H1 (cell line): ENCODE data around the gene TMEM236. TPM values are rescaled to one million over a fixed set of nuclear protein-coding genes. Genes with fewer than 3 reads are reported as not detected.

Experiments used
- CTCF ChIA-PET: fragments of 300-600 bp; sonication (Branson Sonifier 250); formaldehyde crosslinking; loops from one replicate; lab custom pipeline; 2021; ENCODE audit not compliant: partially characterized antibody; lab: Charles Lee
- POLR2A ChIA-PET: fragments of 300-600 bp; sonication (Branson Sonifier 250); formaldehyde crosslinking; loops from one replicate; lab custom pipeline; 2021; ENCODE audit warnings: inconsistent platforms; ENCODE audit not compliant: partially characterized antibody; lab: Charles Lee
- DNase-seq, 2 experiments: peaks; one replicate each; pipeline versions ENCODE4 v3.0.0 to v3.0.0-alpha.2; 2010 to 2022; ENCODE audit warnings: low spot score in 2 of 2, low read depth in 1 of 2, mixed read lengths in 1 of 2
- FAIRE-seq: peaks from 2 replicates; lab custom pipeline; 2011; peaks lifted over from hg19 to GRCh38; lab: Jason Lieb, UNC
- H2AFZ ChIP-seq: 2 replicates; pipeline ENCODE4 v1.8.1; 2012; ENCODE audit warnings: low read length, inconsistent platforms
- H2AK5ac ChIP-seq: 2 replicates; pipeline ENCODE4 v1.6.1; 2013; ENCODE audit warnings: low read depth, low read length
- H2BK120ac ChIP-seq: replicated peaks from 2 replicates; pipeline ENCODE3; 2013; ENCODE audit warnings: low read depth, low read length, inconsistent platforms
- H2BK12ac ChIP-seq: 2 replicates; pipeline ENCODE4 v1.6.1; 2013; ENCODE audit warnings: low read depth, low read length
- H2BK15ac ChIP-seq: 2 replicates; pipeline ENCODE4 v1.6.1; 2013; ENCODE audit warnings: low read length
- H2BK20ac ChIP-seq: 2 replicates; pipeline ENCODE4 v1.6.1; 2013; ENCODE audit warnings: low read length
- H2BK5ac ChIP-seq: 2 replicates; pipeline ENCODE4 v1.6.1; 2013; ENCODE audit warnings: low read depth, low read length
- H3K14ac ChIP-seq: 2 replicates; pipeline ENCODE4 v1.6.1; 2013; ENCODE audit warnings: inconsistent platforms; ENCODE audit not compliant: insufficient read length
- H3K18ac ChIP-seq: 2 replicates; pipeline ENCODE4 v1.6.1; 2013; ENCODE audit warnings: low read length; ENCODE audit errors: extremely low read depth
- H3K23ac ChIP-seq: 2 replicates; pipeline ENCODE4 v1.6.1; 2013; ENCODE audit warnings: inconsistent platforms; ENCODE audit not compliant: insufficient read length
- H3K23me2 ChIP-seq: 2 replicates; pipeline ENCODE4 v1.6.1; 2013; ENCODE audit warnings: low read depth, low read length
- H3K27ac ChIP-seq: 2 replicates; pipeline ENCODE4 v1.6.1; 2011; ENCODE audit warnings: low read depth, low read length, inconsistent platforms
- H3K27me3 ChIP-seq, 4 experiments: replicated peaks in 1 of 4; 1 replicate in 1 of 4; 2 replicates in 3 of 4; pipeline versions ENCODE4 v1.6.1 to v1.8.1; 2011 to 2013; ENCODE audit warnings: low read length in 3 of 4, mild to moderate bottlenecking in 3 of 4, inconsistent platforms in 2 of 4, mixed read lengths in 2 of 4, moderate library complexity in 1 of 4; ENCODE audit not compliant: control insufficient read depth in 3 of 4, insufficient read depth in 3 of 4; ENCODE audit errors: extremely low read depth in 1 of 4
- H3K36me3 ChIP-seq, 4 experiments: 2 replicates each; pipeline versions ENCODE4 v1.6.1 to v1.8.1; 2011 to 2013; ENCODE audit warnings: mild to moderate bottlenecking in 4 of 4, low read length in 3 of 4, moderate library complexity in 2 of 4, control low read depth in 1 of 4, inconsistent platforms in 1 of 4; ENCODE audit not compliant: insufficient read depth in 4 of 4, control insufficient read depth in 2 of 4
- H3K4ac ChIP-seq: replicated peaks from 2 replicates; pipeline ENCODE3; 2013; ENCODE audit warnings: low read length, low read depth, mixed read lengths, inconsistent platforms; ENCODE audit not compliant: insufficient read length
- H3K4me1 ChIP-seq, 4 experiments: replicated peaks in 1 of 4; 1 replicate in 1 of 4; 2 replicates in 3 of 4; pipeline versions ENCODE4 v1.6.1 to v1.8.1; 2011 to 2013; ENCODE audit warnings: low read length in 3 of 4, inconsistent platforms in 2 of 4, mixed read lengths in 1 of 4; ENCODE audit not compliant: insufficient read depth in 4 of 4, control insufficient read depth in 3 of 4
- H3K4me2 ChIP-seq, 2 experiments: 2 replicates each; pipeline versions ENCODE4 v1.6.1 to v1.8.1; 2011 to 2013; ENCODE audit warnings: low read depth in 2 of 2, low read length in 2 of 2, control low read depth in 1 of 2, inconsistent platforms in 1 of 2, mild to moderate bottlenecking in 1 of 2; ENCODE audit not compliant: insufficient read depth in 1 of 2
- H3K4me3 ChIP-seq, 4 experiments: fragments of 200-600, 300-600 bp in 1 of 4; sonication (generic), shearing (Covaris generic), sonication (Bioruptor Twin) in 1 of 4; 2 replicates each; pipeline versions ENCODE4 v1.5.1 to v1.8.1; 2011 to 2016; ENCODE audit warnings: low read length in 4 of 4, low read depth in 3 of 4, control low read depth in 2 of 4, inconsistent platforms in 2 of 4, mild to moderate bottlenecking in 2 of 4, mixed read lengths in 1 of 4, moderate library complexity in 1 of 4; ENCODE audit not compliant: insufficient read depth in 2 of 4; ENCODE audit errors: extremely low read depth in 1 of 4
- H3K56ac ChIP-seq: replicated peaks from 2 replicates; pipeline ENCODE3; 2013; ENCODE audit warnings: low read depth, mild to moderate bottlenecking, mixed read lengths, low read length, inconsistent platforms; ENCODE audit not compliant: insufficient read length
- H3K79me1 ChIP-seq: 2 replicates; pipeline ENCODE4 v1.6.1; 2013; ENCODE audit warnings: low read depth, low read length, control low read depth
- H3K79me2 ChIP-seq, 2 experiments: 2 replicates each; pipeline versions ENCODE4 v1.6.1 to v1.8.1; 2012 to 2013; ENCODE audit warnings: low read length in 2 of 2, mild to moderate bottlenecking in 2 of 2, inconsistent platforms in 1 of 2; ENCODE audit not compliant: insufficient read depth in 2 of 2, control insufficient read depth in 1 of 2
- H3K9ac ChIP-seq, 4 experiments: replicated peaks in 1 of 4; 1 replicate in 1 of 4; 2 replicates in 3 of 4; pipeline versions ENCODE4 v1.6.1 to v1.8.1; 2011 to 2013; ENCODE audit warnings: low read depth in 3 of 4, low read length in 3 of 4, control low read depth in 2 of 4, mild to moderate bottlenecking in 2 of 4, moderate library complexity in 2 of 4, inconsistent platforms in 1 of 4; ENCODE audit errors: extremely low read depth in 1 of 4
- H3K9me3 ChIP-seq, 2 experiments: 2 replicates each; pipeline versions ENCODE4 v1.6.1 to v1.8.1; 2012 to 2013; ENCODE audit warnings: mild to moderate bottlenecking in 2 of 2, moderate library complexity in 2 of 2, control low read depth in 1 of 2, inconsistent platforms in 1 of 2, low read depth in 1 of 2, low read length in 1 of 2, mixed read lengths in 1 of 2; ENCODE audit not compliant: insufficient read depth in 2 of 2
- H4K20me1 ChIP-seq, 2 experiments: replicated peaks in 1 of 2; 2 replicates each; pipeline versions ENCODE3 to v1.8.1; 2011 to 2013; ENCODE audit warnings: inconsistent platforms in 2 of 2, low read length in 2 of 2, mild to moderate bottlenecking in 1 of 2; ENCODE audit not compliant: insufficient read depth in 2 of 2, control insufficient read depth in 1 of 2
- H4K5ac ChIP-seq: 2 replicates; pipeline ENCODE4 v1.6.1; 2013; ENCODE audit warnings: low read length, low read depth, mixed read lengths, inconsistent platforms; ENCODE audit not compliant: insufficient read length
- H4K8ac ChIP-seq: 2 replicates; pipeline ENCODE4 v1.8.0; 2013; ENCODE audit warnings: mild to moderate bottlenecking, moderate library complexity, low read length, inconsistent platforms; ENCODE audit not compliant: insufficient read depth; ENCODE audit errors: extremely low read depth
- H4K91ac ChIP-seq: replicated peaks from 2 replicates; pipeline ENCODE3; 2013; ENCODE audit warnings: low read length, mixed read lengths, inconsistent platforms; ENCODE audit not compliant: insufficient read length
- ATF3 ChIP-seq: IDR thresholded peaks from 2 replicates; pipeline ENCODE4 v1.6.1; 2011; ENCODE audit warnings: low read depth, mild to moderate bottlenecking, low read length; ENCODE audit not compliant: insufficient read depth
- BCL11A ChIP-seq, 2 experiments: IDR thresholded peaks; one replicate each; pipeline ENCODE4 v1.6.1; 2011; ENCODE audit warnings: low read depth in 2 of 2, low read length in 2 of 2, mild to moderate bottlenecking in 2 of 2
- BRCA1 ChIP-seq: IDR thresholded peaks from 2 replicates; pipeline ENCODE4 v1.6.1; 2012; ENCODE audit warnings: low read depth, low read length, improper control_type of control experiment
- CBX5 ChIP-seq: fragments of 300-800, 300-1000 bp; sonication (generic); IDR thresholded peaks from 2 replicates; pipeline ENCODE4 v1.7.1; 2016; ENCODE audit warnings: antibody characterized with exemption, low read length, low read depth
- CBX8 ChIP-seq: fragments of 300-800, 300-1000 bp; sonication (generic); IDR thresholded peaks from 2 replicates; pipeline ENCODE4 v1.7.1; 2016; ENCODE audit warnings: low read depth, low read length, borderline replicate concordance
- E2F6 ChIP-seq: IDR thresholded peaks from 2 replicates; pipeline ENCODE4 v1.6.1; 2012; ENCODE audit warnings: inconsistent platforms
- EP300 ChIP-seq, 2 experiments: IDR thresholded peaks; 1 replicate in 1 of 2; 2 replicates in 1 of 2; pipeline ENCODE4 v1.6.1; 2011 to 2012; ENCODE audit warnings: low read depth in 2 of 2, low read length in 2 of 2, mild to moderate bottlenecking in 2 of 2, borderline replicate concordance in 1 of 2, inconsistent platforms in 1 of 2, moderate library complexity in 1 of 2
- FOSL1 ChIP-seq: IDR thresholded peaks from 2 replicates; pipeline ENCODE4 v1.6.1; 2011; ENCODE audit warnings: mild to moderate bottlenecking, low read depth, low read length, moderate library complexity; ENCODE audit not compliant: insufficient read depth
- JUND ChIP-seq: IDR thresholded peaks from 2 replicates; pipeline ENCODE4 v1.6.1; 2011; ENCODE audit warnings: mild to moderate bottlenecking, improper control_type of control experiment, low read length
- POLR2AphosphoS5 ChIP-seq: IDR thresholded peaks from 2 replicates; pipeline ENCODE4 v1.6.1; 2011; ENCODE audit warnings: low read depth, low read length
- RXRA ChIP-seq: IDR thresholded peaks from 2 replicates; pipeline ENCODE4 v1.6.1; 2011; ENCODE audit warnings: low read depth, mild to moderate bottlenecking, low read length, moderate library complexity; ENCODE audit not compliant: insufficient read depth
- SIN3A ChIP-seq, 2 experiments: IDR thresholded peaks in 1 of 2; conservative IDR thresholded peaks in 1 of 2; 2 replicates each; pipeline ENCODE4 v1.6.1; 2011 to 2012; ENCODE audit warnings: low read length in 2 of 2, improper control_type of control experiment in 1 of 2, low read depth in 1 of 2, mild to moderate bottlenecking in 1 of 2
- SP1 ChIP-seq: IDR thresholded peaks from 2 replicates; pipeline ENCODE4 v1.6.1; 2011; ENCODE audit warnings: low read depth, low read length
- WGBS, 2 experiments: shearing (Covaris generic) in 1 of 2; methylation state at CpG; one replicate each; pipeline versions ENCODE4 v1.1.6 to v1.1.7; 2013 to 2015; ENCODE audit warnings: low lambda C conversion rate in 2 of 2, mixed read lengths in 2 of 2, inconsistent platforms in 1 of 2, low coverage in 1 of 2, missing lambda C conversion rate in 1 of 2; ENCODE audit not compliant: insufficient replicate concordance in 2 of 2, insufficient coverage in 1 of 2, insufficient read length in 1 of 2; ENCODE audit errors: extremely low coverage in 1 of 2, missing lambda C conversion rate in 1 of 2; 5-methylcytosine and 5-hydroxymethylcytosine counted together
- polyA plus RNA-seq, 7 experiments: library from polyadenylated mRNA; depleted of rRNA in 3 of 7; stranded (reverse) in 5 of 7; unstranded in 2 of 7; fragments of >200 nt in 5 of 7; fragments of 200-250 nt in 2 of 7; gene quantifications; 1 replicate in 5 of 7; 2 replicates in 1 of 7; 4 replicates in 1 of 7; pipeline versions ENCODE4 v1.2.1 to v1.2.3, GENCODE V29; 2011 to 2013; ENCODE audit warnings: missing spikeins in 2 of 7, mixed read lengths in 2 of 7
- total RNA-seq: library from RNA; stranded (reverse); fragmentation: NEBNext Ultra II Directional; extraction: Animal tissue kit (Norgen Biotek cat#: 25700); gene quantifications from 2 replicates; pipeline ENCODE4 v1.2.1, GENCODE V29; 2021

Gene TMEM236
- total and polyA plus RNA-seq, 2 of the 8 experiments (the other 6 are each of a cell fraction or from before 2014, with no cell fraction given): 0.02 to 0.07 TPM

- no peaks in the 10 kb centered on the region for H3K79me2 ChIP-seq
- no peak overlapping the region for H2AFZ ChIP-seq
- no peak overlapping the region; the same call in 1 of the 2 replicates for H4K8ac ChIP-seq
- no peak overlapping the region for H2AK5ac ChIP-seq
- H2BK20ac ChIP-seq: no peak overlapping the region
- POLR2A ChIA-PET: no interaction called here
- FAIRE-seq (no peak), DNase-seq (no peak)
- H2BK5ac ChIP-seq: no peak overlapping the region
- CTCF ChIA-PET: interaction anchor here (1.7 kb wide), 1 partner anchor 91 kb away, joined by 5 read pairs; the partner anchor contains the start of gene HACD1
- H3K4me3 ChIP-seq: no peak overlapping the region
- H4K91ac ChIP-seq: no peak overlapping the region
- WGBS, 2 experiments: 92% methylated on average over 10 of the region's 10 CpGs; no CpG with 5 or more reads in 1 of the 2 experiments
- no peak overlapping the region for H2BK120ac ChIP-seq
- no peak overlapping the region for H2BK12ac ChIP-seq
- H2BK15ac ChIP-seq: no peak overlapping the region
- no peaks in the 10 kb centered on the region for H3K23me2 ChIP-seq
- no peaks in the 10 kb centered on the region for H3K4me1 ChIP-seq
- H3K23ac ChIP-seq: no peak overlapping the region
- no peak overlapping the region for H3K4me2 ChIP-seq
- no peak overlapping the region for H3K27ac ChIP-seq
- H3K79me1 ChIP-seq: no peaks in the 10 kb centered on the region
- H3K4ac ChIP-seq: no peak overlapping the region
- no peak overlapping the region for H4K5ac ChIP-seq
- H3K56ac ChIP-seq: no peak overlapping the region
- no peak overlapping the region for H3K9ac ChIP-seq
- H3K36me3 ChIP-seq: peaks cover 0 to 44% (median 19%) of the 10 kb centered on the region in 4 experiments; a peak in 6 of 8 replicates
- no peaks in the 10 kb centered on the region for H3K9me3 ChIP-seq
- H3K14ac ChIP-seq: no peak overlapping the region
- peaks cover 0 to 2% of the 10 kb centered on the region in 2 experiments for H4K20me1 ChIP-seq
- no peak overlapping the region for H3K18ac ChIP-seq
- H3K27me3 ChIP-seq: no peaks in the 10 kb centered on the region
- TF ChIP-seq POLR2AphosphoS5 (no peak), BCL11A (IDR thresholded peaks at IDR 0.05; ENCODE audit: low read depth in 2 of 2, low read length in 2 of 2) (no peak), SIN3A (conservative IDR thresholded peaks at IDR 0.05 in 1 of 2, IDR thresholded peaks at IDR 0.05 in 1 of 2; ENCODE audit: low read depth in 1 of 2, low read length in 2 of 2) (no peak), CBX8 (no peak), EP300 (IDR thresholded peaks at IDR 0.05; ENCODE audit: borderline replicate concordance in 1 of 2, low read depth in 2 of 2, low read length in 2 of 2) (no peak), RXRA (no peak), BRCA1 (no peak), ATF3 (no peak), FOSL1 (no peak), CBX5 (no peak), JUND (no peak), E2F6 (no peak), SP1 (no peak)
These were observed 43.2 kb upstream of the TMEM236 start for GRCh38 chr10:17708821-17709220.
